K562 (cell line): ENCODE data around the gene ADARB2.

Experiments
- CTCF ChIP-seq, 3 experiments: IDR thresholded peaks in 2 of 3; conservative IDR thresholded peaks in 1 of 3; 2 replicates each; pipeline ENCODE4 v1.5.1; 2011 to 2012; ENCODE audit warnings: low read length in 3 of 3, mild to moderate bottlenecking in 3 of 3, control low read depth in 2 of 3, improper control_type of control experiment in 1 of 3, inconsistent platforms in 1 of 3, low read depth in 1 of 3, mixed read lengths in 1 of 3, moderate library complexity in 1 of 3; ENCODE audit not compliant: insufficient read depth in 2 of 3
- DIDO1 ChIP-seq: fragments of 450-650 bp; IDR thresholded peaks from 2 replicates; pipeline ENCODE4 v1.6.1; 2016; ENCODE audit warnings: low read depth, missing biosample characterization, missing genetic modification characterization
- E2F4 ChIP-seq: sonication (generic); formaldehyde crosslinking; IDR thresholded peaks from 2 replicates; pipeline ENCODE4 v1.8.0; 2022; ENCODE audit warnings: mild to moderate bottlenecking, low read depth, missing genetic modification reagents
- EP300 ChIP-seq: IDR thresholded peaks from 2 replicates; pipeline ENCODE4 v1.6.1; 2012; ENCODE audit warnings: low read length, improper control_type of control experiment
- JUN ChIP-seq, 2 experiments: sonication (generic) in 1 of 2; formaldehyde crosslinking in 1 of 2; IDR thresholded peaks; 2 replicates each; pipeline versions ENCODE4 v1.6.1 to v1.8.0; 2012 to 2022; ENCODE audit warnings: borderline replicate concordance in 2 of 2, mild to moderate bottlenecking in 2 of 2, improper control_type of control experiment in 1 of 2, low read depth in 1 of 2, low read length in 1 of 2, missing genetic modification reagents in 1 of 2
- NELFE ChIP-seq: IDR thresholded peaks from 2 replicates; pipeline ENCODE4 v1.6.1; 2011; ENCODE audit warnings: mild to moderate bottlenecking; ENCODE audit not compliant: insufficient read depth, insufficient read length
- SP1 ChIP-seq: sonication (generic); formaldehyde crosslinking; IDR thresholded peaks from 2 replicates; pipeline ENCODE4 v1.8.1; 2022; ENCODE audit warnings: mild to moderate bottlenecking, missing genetic modification reagents
- TCF7 ChIP-seq: sonication (generic); IDR thresholded peaks from 2 replicates; pipeline ENCODE4 v1.6.1; 2016; ENCODE audit warnings: antibody characterized with exemption, borderline replicate concordance
- USF2 ChIP-seq: sonication (generic); formaldehyde crosslinking; IDR thresholded peaks from 2 replicates; pipeline ENCODE4 v1.5.0; 2020; ENCODE audit warnings: missing genetic modification reagents

- TF ChIP-seq CTCF (IDR thresholded peaks at IDR 0.05 in 2 of 3, conservative IDR thresholded peaks at IDR 0.05 in 1 of 3; ENCODE audit: insufficient read depth in 2 of 3, low read depth in 1 of 3, low read length in 3 of 3) (no peak), TCF7 (no peak), JUN (IDR thresholded peaks at IDR 0.05; ENCODE audit: borderline replicate concordance, low read depth, low read length) (no peak), JUN (CRISPR knock-in tag; IDR thresholded peaks at IDR 0.05; ENCODE audit: borderline replicate concordance) (no peak), NELFE (no peak), DIDO1 (tag) (no peak), SP1 (CRISPR knock-in tag) (no peak), USF2 (no peak), EP300 (no peak), E2F4 (CRISPR knock-in tag) (no peak)
Observed at GRCh38 chr10:1467334-1468076, 269.8 kb downstream of the ADARB2 start.
